Astrocyte (in vitro differentiated cells and primary cell): Measurements from ENCODE around the gene INPP4B.

Experiments
- CTCF ChIP-seq: IDR thresholded peaks from 2 replicates; pipeline ENCODE4 v1.5.1; 2011; ENCODE audit warnings: low read depth, mild to moderate bottlenecking, inconsistent platforms, low read length, moderate library complexity; ENCODE audit not compliant: insufficient read depth
- EZH2 ChIP-seq: IDR thresholded peaks from 2 replicates; pipeline ENCODE4 v1.6.1; 2012; ENCODE audit warnings: mild to moderate bottlenecking, low read length, inconsistent platforms; ENCODE audit not compliant: insufficient read depth

DNA sequence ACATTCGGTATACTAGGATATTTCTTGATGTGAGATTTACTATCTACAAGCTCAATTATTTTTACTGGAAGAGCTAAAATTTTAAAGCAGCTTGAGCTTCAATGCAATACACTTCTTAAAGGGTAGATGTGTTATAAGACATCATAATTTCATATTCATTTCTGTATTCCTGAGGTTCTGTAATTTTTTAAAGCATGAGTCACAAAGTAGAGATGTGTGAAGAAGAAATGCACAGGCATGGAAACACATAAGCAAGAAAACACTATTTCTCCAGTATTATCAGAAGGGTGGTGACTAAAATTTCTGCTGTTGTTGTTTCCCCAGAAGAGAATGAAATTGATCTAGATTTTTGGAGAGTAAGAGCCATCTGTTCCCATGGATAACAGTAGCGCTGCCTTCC is 72.6 kb downstream of the INPP4B start:
- TF ChIP-seq CTCF, result no peak
- no peak for TF ChIP-seq EZH2
